Liver (tissue), 5 donors: Measurements from ENCODE around the gene PRELID2. TPM values are rescaled to one million over a fixed set of nuclear protein-coding genes. Genes with fewer than 3 reads are reported as not detected.

Experiments
- FOXA2 ChIP-seq: IDR thresholded peaks from 2 replicates; pipeline ENCODE4 v1.6.1; 2016; ENCODE audit warnings: antibody characterized with exemption
- JUND ChIP-seq, 2 donors: IDR thresholded peaks; 2 replicates each; pipeline ENCODE4 v1.6.1; 2016; ENCODE audit warnings: antibody characterized with exemption in 2 of 2
- RXRA ChIP-seq, 2 donors: IDR thresholded peaks; 2 replicates each; pipeline ENCODE4 v1.6.1; 2017 to 2018; ENCODE audit warnings: antibody characterized with exemption in 2 of 2, mild to moderate bottlenecking in 1 of 2
- polyA plus RNA-seq, 2 donors: library from polyadenylated mRNA; stranded (reverse) in 1 of 2; unstranded in 1 of 2; fragments of 200-250 nt in 1 of 2; fragments of >200 nt in 1 of 2; fragmentation: Nextera tagmentation in 1 of 2; extraction: Ambion mirVana in 1 of 2; gene quantifications; one replicate each; pipeline versions ENCODE4 v1.2.1 to v1.2.3, GENCODE V29; 2013 to 2015
- total RNA-seq, 2 donors: library from RNA; depleted of rRNA; stranded (reverse); fragments of >200 nt; gene quantifications; one replicate each; pipeline ENCODE4 v1.2.3, GENCODE V29; 2014
- donor health status: healthy.
- donor health status: healthy.
- donor health status: healthy.

The PRELID2 gene
- total and polyA plus RNA-seq, 4 donors = 1.1 to 24.9 (median 4.5) TPM

DNA sequence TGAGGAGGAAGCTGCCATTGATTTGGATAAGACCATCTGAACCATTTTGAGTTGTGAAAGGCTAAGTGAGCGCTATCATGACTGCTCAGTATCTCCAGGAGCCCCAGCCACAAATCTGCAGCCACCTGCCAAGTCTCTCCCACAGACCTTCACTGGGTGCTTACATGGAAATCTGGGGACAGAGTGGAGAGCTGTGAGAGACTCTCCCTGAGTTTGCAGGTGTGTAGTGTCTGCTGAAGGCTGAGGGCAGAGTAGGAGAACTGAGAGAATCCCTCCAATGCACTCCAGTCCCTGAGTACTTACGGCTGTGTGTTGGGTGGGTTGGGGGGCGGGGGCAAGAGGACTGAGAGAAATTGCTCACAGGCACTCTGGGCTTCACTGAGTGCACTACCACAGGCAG is 123.7 kb downstream of the PRELID2 start (continued):
- no peak for TF ChIP-seq RXRA (IDR thresholded peaks at IDR 0.05)
- TF ChIP-seq JUND (IDR thresholded peaks at IDR 0.05) = no peak
- TF ChIP-seq FOXA2 = no peak

Other genes starting within 250 kb of the PRELID2 start
- not detected for gene GRXCR2, start 37.7 kb upstream of the PRELID2 start, total RNA-seq
- gene GRXCR2, start 37.7 kb upstream of the PRELID2 start, polyA plus RNA-seq = not detected
- gene SH3RF2, start 101.2 kb upstream of the PRELID2 start, total RNA-seq = 10 to 100 TPM in 1 of 2 donors, 1 to 10 TPM in 1; 1.9 to 10.5 TPM
- 1 to 10 TPM; 1.0 to 7.9 TPM for gene SH3RF2, start 101.2 kb upstream of the PRELID2 start, polyA plus RNA-seq